NCI-H510A (cell line): ENCODE measurements around the gene HSD17B13.

Experiments
- DNase-seq: peaks from one replicate; lab custom pipeline; 2025; lab: John Stamatoyannopoulos, UW

Gene HSD17B13

DNA sequence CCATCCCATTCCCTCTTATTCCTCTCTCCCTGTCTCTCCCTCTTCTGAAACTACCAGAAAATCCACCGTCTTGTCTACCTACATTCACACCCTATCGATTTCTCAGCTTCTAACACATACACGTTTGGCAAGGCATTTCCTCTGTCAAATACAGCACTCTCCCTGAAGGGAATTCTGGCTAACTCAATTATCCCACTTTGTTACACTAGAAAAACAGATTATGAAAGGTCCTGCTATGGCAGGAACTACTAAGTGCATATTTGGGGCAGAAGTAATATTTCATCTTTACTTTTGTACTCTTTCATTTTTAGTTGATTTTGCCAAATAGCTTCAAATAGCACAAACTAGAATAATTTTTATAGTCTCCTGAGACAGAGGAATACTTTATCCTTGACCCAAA is 55.7 kb downstream of the HSD17B13 start:
- DNase-seq, result no peak

DNA sequence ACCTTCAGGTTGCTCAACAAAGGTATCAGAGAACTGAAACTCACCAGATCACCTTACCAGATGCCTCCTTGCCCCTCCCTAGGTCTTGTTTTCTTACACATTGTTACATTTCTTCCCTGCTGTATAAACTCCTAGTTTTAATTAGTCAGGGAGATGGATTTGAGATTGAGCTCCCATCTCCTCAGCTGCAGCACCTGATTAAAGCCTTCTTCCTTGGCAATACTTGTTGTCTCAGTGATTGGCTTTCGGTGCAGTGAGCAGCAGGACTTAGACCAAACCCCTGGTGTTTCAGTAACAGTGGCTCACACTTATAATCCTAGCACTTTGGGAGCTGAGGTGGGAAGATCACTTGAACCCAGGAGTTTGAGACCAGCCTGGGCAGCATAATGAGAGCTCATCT is 59.8 kb downstream of the HSD17B13 start:
- DNase-seq, result no peak

DNA sequence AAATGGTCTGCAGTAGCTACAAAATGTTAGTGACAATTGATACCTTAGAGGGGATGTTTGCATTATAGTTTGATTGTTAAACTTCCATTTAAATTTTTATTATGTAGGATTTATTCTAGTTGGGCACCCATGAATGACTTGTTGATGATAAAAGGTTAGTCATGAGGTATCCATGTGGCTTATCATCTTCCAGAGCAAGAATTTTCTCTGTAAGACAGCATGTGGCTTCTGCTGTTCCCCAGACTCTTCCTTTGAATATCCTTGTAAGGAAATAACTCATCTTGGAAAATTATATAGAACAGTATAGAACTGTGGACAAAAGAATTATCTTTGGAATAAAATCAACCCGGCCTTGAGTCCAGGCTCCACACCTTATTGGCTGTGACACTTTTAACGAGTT is 62.2 kb downstream of the HSD17B13 start:
- no peak for DNase-seq

DNA sequence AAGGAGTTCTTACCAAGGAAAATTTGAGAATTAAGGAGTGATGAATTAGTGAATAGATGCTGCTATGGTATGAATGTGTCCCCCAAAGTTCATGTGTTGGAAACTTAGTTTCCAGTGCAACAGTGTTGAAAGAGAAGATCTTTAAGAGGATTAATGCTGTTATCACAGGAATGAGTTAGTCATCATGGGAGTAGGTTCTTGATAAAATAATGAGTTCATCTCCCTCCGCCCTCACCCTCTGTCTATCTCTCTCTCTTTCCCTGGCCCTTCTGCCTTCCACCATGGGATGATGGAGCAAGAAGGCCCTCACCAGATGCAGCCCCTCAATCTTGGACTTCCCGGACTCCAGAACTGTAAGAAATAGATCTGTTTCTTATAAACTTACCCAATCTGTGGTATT is 64.0 kb downstream of the HSD17B13 start:
- DNase-seq, result no peak

DNA sequence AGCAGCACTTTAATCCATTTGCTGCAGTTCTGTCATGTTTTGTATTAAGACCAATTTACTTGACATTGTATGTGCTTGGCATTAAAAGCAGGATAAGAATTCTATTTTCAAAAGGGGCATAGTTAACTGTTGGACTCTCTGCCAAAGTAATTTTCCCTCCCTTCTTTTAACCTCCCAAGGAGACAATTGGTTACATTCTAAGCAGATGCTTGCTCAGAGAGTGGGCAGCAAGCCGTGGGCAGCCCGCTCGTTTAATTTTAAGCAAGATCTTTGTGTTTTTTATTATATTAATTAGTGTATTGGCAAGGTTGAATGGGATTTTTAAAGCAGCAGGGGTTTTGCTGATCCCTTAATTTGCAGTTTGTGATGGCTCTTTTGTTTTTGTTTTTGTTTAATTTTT is 65.2 kb downstream of the HSD17B13 start:
- no peak for DNase-seq

DNA sequence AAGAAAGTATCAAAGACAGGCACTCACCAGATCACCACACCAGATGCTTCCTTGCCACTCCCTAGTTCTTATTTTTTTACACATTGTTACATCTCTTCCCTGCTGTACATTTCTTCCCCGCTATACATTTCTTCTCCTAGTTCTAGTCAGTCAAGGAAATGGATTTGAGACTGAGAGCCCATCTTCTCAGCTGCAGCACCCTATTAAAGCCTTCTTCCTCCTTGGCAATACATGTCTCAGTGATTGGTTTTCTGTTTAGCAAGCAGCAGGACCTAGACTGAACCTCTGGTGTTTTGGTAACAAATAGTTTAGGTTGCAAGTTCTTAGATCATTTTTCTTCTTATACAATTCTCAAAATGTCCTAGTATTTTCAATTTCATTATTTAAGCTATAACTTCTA is 66.9 kb downstream of the HSD17B13 start:
- DNase-seq, result no peak
